HepG2 (cell line): ENCODE data around the gene ENPP1.

ENCODE experiments used
- EP300 ChIP-seq, 3 experiments: sonication (generic) in 1 of 3; formaldehyde crosslinking in 1 of 3; IDR thresholded peaks; 2 replicates each; pipeline versions ENCODE4 v1.5.1 to v1.6.1; 2011 to 2020; ENCODE audit warnings: low read depth in 2 of 3, low read length in 2 of 3, borderline replicate concordance in 1 of 3, improper control_type of control experiment in 1 of 3, mild to moderate bottlenecking in 1 of 3, missing genetic modification reagents in 1 of 3, moderate library complexity in 1 of 3
- JUND ChIP-seq: sonication (generic); formaldehyde crosslinking; IDR thresholded peaks from 2 replicates; pipeline ENCODE4 v1.8.0; 2022; ENCODE audit warnings: mild to moderate bottlenecking, missing genetic modification reagents
- SIN3A ChIP-seq: IDR thresholded peaks from 2 replicates; pipeline ENCODE4 v1.6.1; 2011; ENCODE audit warnings: low read depth, mild to moderate bottlenecking, control low read depth, low read length, borderline replicate concordance
- ZBTB7A ChIP-seq: sonication (generic); formaldehyde crosslinking; IDR thresholded peaks from 2 replicates; pipeline ENCODE4 v1.8.0; 2022; ENCODE audit warnings: mild to moderate bottlenecking, missing genetic modification reagents
- TF ChIP-seq, protein P1 (sequence below): sonication (generic); formaldehyde crosslinking; IDR thresholded peaks from 2 replicates; pipeline ENCODE4 v1.4.0; 2020; ENCODE audit warnings: mild to moderate bottlenecking, missing genetic modification reagents, borderline replicate concordance
- TF ChIP-seq, protein P2 (sequence below): sonication (generic); formaldehyde crosslinking; IDR thresholded peaks from 2 replicates; pipeline ENCODE4 v1.4.0; 2020; ENCODE audit warnings: mild to moderate bottlenecking, missing genetic modification reagents, borderline replicate concordance
- TF ChIP-seq, protein P3 (sequence below): sonication (generic); formaldehyde crosslinking; IDR thresholded peaks from 2 replicates; pipeline ENCODE4 v1.8.0; 2022; ENCODE audit warnings: mild to moderate bottlenecking, missing genetic modification reagents, borderline replicate concordance
- TF ChIP-seq, protein P4 (sequence below): fragments of 450-650 bp; IDR thresholded peaks from 2 replicates; pipeline ENCODE4 v1.6.1; 2016
- TF ChIP-seq, protein P5 (sequence below), 2 experiments: sonication (generic) in 1 of 2; formaldehyde crosslinking in 1 of 2; IDR thresholded peaks; 2 replicates each; pipeline versions ENCODE4 v1.6.1 to v1.9.0; 2014 to 2022; ENCODE audit warnings: antibody characterized with exemption in 1 of 2, borderline replicate concordance in 1 of 2, inconsistent platforms in 1 of 2, low read depth in 1 of 2, missing genetic modification reagents in 1 of 2
- TF ChIP-seq, protein P6 (sequence below): sonication (generic); formaldehyde crosslinking; conservative IDR thresholded peaks from 2 replicates; pipeline ENCODE4 v1.4.0; 2020; ENCODE audit warnings: missing genetic modification reagents
- TF ChIP-seq, protein P7 (sequence below): sonication (generic); formaldehyde crosslinking; IDR thresholded peaks from 2 replicates; pipeline ENCODE4 v1.5.0; 2020; ENCODE audit warnings: mild to moderate bottlenecking, missing genetic modification reagents, moderate library complexity

DNA sequence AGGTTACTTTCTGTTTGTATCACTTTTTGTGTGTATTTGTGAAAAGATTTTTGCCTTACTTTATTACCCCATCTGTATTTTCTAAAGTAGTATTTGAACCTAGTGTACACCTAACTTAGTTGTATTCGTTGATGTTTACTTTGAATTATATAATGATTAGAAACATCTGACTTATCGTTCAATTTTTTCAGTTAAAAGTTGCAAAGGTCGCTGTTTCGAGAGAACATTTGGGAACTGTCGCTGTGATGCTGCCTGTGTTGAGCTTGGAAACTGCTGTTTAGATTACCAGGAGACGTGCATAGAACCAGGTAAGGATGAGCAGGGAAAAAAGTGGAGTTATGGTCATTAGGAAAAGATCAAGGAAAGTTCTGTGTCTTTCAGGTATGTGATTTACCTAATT, 42.0 kb downstream of the ENPP1 start:
- TF ChIP-seq, protein P1, sequence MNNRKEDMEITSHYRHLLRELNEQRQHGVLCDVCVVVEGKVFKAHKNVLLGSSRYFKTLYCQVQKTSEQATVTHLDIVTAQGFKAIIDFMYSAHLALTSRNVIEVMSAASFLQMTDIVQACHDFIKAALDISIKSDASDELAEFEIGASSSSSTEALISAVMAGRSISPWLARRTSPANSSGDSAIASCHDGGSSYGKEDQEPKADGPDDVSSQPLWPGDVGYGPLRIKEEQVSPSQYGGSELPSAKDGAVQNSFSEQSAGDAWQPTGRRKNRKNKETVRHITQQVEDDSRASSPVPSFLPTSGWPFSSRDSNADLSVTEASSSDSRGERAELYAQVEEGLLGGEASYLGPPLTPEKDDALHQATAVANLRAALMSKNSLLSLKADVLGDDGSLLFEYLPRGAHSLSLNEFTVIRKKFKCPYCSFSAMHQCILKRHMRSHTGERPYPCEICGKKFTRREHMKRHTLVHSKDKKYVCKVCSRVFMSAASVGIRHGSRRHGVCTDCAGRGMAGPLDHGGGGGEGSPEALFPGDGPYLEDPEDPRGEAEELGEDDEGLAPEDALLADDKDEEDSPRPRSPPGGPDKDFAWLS (CRISPR knock-in tag), result no peak
- TF ChIP-seq, protein P2, sequence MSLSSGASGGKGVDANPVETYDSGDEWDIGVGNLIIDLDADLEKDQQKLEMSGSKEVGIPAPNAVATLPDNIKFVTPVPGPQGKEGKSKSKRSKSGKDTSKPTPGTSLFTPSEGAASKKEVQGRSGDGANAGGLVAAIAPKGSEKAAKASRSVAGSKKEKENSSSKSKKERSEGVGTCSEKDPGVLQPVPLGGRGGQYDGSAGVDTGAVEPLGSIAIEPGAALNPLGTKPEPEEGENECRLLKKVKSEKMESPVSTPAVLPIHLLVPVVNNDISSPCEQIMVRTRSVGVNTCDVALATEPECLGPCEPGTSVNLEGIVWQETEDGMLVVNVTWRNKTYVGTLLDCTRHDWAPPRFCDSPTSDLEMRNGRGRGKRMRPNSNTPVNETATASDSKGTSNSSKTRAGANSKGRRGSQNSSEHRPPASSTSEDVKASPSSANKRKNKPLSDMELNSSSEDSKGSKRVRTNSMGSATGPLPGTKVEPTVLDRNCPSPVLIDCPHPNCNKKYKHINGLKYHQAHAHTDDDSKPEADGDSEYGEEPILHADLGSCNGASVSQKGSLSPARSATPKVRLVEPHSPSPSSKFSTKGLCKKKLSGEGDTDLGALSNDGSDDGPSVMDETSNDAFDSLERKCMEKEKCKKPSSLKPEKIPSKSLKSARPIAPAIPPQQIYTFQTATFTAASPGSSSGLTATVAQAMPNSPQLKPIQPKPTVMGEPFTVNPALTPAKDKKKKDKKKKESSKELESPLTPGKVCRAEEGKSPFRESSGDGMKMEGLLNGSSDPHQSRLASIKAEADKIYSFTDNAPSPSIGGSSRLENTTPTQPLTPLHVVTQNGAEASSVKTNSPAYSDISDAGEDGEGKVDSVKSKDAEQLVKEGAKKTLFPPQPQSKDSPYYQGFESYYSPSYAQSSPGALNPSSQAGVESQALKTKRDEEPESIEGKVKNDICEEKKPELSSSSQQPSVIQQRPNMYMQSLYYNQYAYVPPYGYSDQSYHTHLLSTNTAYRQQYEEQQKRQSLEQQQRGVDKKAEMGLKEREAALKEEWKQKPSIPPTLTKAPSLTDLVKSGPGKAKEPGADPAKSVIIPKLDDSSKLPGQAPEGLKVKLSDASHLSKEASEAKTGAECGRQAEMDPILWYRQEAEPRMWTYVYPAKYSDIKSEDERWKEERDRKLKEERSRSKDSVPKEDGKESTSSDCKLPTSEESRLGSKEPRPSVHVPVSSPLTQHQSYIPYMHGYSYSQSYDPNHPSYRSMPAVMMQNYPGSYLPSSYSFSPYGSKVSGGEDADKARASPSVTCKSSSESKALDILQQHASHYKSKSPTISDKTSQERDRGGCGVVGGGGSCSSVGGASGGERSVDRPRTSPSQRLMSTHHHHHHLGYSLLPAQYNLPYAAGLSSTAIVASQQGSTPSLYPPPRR (CRISPR knock-in tag), result no peak
- TF ChIP-seq, protein P3, sequence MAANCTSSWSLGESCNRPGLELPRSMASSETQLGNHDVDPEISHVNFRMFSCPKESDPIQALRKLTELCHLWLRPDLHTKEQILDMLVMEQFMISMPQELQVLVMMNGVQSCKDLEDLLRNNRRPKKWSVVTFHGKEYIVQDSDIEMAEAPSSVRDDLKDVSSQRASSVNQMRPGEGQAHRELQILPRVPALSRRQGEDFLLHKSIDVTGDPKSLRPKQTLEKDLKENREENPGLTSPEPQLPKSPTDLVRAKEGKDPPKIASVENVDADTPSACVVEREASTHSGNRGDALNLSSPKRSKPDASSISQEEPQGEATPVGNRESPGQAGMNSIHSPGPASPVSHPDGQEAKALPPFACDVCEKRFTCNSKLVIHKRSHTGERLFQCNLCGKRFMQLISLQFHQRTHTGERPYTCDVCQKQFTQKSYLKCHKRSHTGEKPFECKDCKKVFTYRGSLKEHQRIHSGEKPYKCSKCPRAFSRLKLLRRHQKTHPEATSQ (CRISPR knock-in tag), result no peak
- TF ChIP-seq, protein P4, sequence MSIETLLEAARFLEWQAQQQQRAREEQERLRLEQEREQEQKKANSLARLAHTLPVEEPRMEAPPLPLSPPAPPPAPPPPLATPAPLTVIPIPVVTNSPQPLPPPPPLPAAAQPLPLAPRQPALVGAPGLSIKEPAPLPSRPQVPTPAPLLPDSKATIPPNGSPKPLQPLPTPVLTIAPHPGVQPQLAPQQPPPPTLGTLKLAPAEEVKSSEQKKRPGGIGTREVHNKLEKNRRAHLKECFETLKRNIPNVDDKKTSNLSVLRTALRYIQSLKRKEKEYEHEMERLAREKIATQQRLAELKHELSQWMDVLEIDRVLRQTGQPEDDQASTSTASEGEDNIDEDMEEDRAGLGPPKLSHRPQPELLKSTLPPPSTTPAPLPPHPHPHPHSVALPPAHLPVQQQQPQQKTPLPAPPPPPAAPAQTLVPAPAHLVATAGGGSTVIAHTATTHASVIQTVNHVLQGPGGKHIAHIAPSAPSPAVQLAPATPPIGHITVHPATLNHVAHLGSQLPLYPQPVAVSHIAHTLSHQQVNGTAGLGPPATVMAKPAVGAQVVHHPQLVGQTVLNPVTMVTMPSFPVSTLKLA, result no peak
- TF ChIP-seq, protein P5, sequence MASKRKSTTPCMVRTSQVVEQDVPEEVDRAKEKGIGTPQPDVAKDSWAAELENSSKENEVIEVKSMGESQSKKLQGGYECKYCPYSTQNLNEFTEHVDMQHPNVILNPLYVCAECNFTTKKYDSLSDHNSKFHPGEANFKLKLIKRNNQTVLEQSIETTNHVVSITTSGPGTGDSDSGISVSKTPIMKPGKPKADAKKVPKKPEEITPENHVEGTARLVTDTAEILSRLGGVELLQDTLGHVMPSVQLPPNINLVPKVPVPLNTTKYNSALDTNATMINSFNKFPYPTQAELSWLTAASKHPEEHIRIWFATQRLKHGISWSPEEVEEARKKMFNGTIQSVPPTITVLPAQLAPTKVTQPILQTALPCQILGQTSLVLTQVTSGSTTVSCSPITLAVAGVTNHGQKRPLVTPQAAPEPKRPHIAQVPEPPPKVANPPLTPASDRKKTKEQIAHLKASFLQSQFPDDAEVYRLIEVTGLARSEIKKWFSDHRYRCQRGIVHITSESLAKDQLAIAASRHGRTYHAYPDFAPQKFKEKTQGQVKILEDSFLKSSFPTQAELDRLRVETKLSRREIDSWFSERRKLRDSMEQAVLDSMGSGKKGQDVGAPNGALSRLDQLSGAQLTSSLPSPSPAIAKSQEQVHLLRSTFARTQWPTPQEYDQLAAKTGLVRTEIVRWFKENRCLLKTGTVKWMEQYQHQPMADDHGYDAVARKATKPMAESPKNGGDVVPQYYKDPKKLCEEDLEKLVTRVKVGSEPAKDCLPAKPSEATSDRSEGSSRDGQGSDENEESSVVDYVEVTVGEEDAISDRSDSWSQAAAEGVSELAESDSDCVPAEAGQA (IDR thresholded peaks at IDR 0.05; ENCODE audit: low read depth), result no peak
- TF ChIP-seq, protein P5 (CRISPR knock-in tag; IDR thresholded peaks at IDR 0.05; ENCODE audit: borderline replicate concordance), result no peak
- TF ChIP-seq, protein P6, sequence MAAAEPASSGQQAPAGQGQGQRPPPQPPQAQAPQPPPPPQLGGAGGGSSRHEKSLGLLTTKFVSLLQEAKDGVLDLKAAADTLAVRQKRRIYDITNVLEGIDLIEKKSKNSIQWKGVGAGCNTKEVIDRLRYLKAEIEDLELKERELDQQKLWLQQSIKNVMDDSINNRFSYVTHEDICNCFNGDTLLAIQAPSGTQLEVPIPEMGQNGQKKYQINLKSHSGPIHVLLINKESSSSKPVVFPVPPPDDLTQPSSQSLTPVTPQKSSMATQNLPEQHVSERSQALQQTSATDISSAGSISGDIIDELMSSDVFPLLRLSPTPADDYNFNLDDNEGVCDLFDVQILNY (CRISPR knock-in tag), result no peak
- TF ChIP-seq JUND (no peak), ZBTB7A (CRISPR knock-in tag) (no peak), EP300 (IDR thresholded peaks at IDR 0.05; ENCODE audit: low read depth in 2 of 2, low read length in 2 of 2) (no peak), EP300 (CRISPR knock-in tag; IDR thresholded peaks at IDR 0.05; ENCODE audit: borderline replicate concordance) (no peak), SIN3A (no peak)
- TF ChIP-seq, protein P7, sequence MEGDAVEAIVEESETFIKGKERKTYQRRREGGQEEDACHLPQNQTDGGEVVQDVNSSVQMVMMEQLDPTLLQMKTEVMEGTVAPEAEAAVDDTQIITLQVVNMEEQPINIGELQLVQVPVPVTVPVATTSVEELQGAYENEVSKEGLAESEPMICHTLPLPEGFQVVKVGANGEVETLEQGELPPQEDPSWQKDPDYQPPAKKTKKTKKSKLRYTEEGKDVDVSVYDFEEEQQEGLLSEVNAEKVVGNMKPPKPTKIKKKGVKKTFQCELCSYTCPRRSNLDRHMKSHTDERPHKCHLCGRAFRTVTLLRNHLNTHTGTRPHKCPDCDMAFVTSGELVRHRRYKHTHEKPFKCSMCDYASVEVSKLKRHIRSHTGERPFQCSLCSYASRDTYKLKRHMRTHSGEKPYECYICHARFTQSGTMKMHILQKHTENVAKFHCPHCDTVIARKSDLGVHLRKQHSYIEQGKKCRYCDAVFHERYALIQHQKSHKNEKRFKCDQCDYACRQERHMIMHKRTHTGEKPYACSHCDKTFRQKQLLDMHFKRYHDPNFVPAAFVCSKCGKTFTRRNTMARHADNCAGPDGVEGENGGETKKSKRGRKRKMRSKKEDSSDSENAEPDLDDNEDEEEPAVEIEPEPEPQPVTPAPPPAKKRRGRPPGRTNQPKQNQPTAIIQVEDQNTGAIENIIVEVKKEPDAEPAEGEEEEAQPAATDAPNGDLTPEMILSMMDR, result no peak
